GM19324 (cell line): ENCODE data around the gene USP11.

ENCODE experiments used
- ATAC-seq: cut with Tn5 transposase; IDR thresholded peaks from one replicate; pipeline ENCODE4 v1.9.1; 2021; ENCODE audit warnings: mild to moderate bottlenecking, moderate library complexity; ENCODE audit not compliant: unreplicated experiment, low FRiP score

Gene USP11

DNA sequence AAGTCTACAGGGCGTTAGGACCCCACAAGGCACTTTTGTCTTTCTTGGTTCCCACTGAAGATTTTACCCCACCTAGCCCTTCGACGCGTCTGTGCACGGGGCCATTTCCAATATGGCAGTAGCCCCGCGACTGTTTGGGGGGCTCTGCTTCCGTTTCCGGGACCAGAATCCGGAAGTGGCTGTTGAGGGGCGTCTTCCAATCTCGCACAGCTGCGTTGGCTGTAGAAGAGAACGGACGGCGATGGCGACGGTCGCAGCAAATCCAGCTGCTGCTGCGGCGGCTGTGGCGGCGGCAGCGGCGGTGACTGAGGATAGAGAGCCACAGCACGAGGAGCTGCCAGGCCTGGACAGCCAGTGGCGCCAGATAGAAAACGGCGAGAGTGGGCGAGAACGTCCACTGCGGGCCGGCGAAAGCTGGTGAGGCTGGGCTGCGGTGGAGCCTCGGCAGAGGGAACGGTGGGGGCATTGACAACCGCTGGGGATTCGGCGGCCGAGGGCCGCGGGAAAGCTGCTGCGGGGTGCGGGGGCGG lies at the start of gene USP11:
TSS of gene USP11 (plus strand) at position 207 of the 530 bp plus-strand sequence. CDS start at position 242, 35 bp downstream.
- peak; percentile 9 for ATAC-seq

DNA sequence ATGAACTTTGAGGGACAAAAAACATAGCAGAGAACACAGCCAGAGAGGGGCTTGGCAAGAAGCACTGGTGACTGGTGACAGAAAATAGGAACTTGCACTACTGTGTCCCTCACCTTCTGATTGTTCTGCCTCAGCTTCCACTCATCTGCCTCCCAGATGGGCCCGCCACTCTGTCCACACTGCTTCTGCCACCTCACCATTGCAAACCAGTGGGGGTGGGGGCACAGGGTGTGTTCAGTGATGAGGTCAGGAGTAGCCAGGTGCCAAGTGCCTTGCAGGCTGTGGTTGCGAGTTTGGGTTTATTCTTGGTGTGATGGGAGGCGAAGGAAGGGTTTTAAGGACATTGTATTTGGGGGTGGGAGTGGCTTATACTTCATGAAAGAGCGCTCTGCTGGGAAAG lies 48.3 kb upstream of the USP11 start:
- no peak for ATAC-seq

DNA sequence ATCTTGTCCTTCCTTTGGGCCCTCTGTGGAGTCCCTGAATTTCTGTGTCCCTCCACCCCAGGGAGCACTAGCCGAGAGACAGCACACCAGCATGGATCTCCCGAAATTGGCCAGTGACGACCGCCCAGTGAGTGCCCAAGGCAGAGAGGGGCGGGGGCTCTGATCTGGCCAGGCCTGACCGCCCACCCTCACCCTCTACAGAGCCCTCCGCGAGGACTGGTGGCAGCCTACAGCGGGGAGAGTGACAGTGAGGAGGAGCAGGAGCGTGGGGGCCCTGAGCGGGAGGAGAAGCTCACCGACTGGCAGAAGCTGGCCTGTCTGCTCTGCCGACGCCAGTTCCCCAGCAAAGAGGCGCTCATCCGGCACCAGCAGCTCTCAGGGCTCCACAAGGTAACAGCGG lies 47.6 kb upstream of the USP11 start:
- ATAC-seq, result no peak

DNA sequence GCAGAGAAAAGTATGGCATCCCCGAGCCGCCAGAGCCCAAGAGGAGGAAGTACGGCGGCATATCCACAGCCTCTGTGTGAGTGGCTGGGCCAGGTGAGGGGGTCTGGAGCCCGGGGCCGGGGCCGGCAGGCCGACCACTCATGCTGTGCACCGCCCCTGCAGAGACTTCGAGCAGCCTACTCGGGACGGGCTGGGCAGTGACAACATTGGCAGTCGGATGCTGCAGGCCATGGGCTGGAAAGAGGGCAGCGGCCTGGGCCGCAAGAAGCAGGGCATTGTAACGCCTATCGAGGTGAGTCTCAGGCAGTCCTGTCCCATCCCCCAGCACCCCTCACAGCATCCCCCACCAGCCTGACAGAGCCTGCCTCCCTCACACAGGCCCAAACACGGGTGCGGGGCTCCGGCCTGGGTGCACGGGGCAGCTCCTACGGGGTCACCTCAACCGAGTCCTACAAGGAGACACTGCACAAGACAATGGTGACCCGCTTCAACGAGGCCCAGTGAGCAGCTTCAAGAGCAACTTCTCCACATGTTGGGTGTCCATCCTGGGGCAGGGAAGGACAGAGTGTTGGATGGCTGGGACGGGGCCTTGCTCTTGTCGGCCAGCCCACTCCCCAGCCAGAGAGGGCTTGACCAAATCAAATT lies 46.6 kb upstream of the USP11 start:
- ATAC-seq, result no peak

DNA sequence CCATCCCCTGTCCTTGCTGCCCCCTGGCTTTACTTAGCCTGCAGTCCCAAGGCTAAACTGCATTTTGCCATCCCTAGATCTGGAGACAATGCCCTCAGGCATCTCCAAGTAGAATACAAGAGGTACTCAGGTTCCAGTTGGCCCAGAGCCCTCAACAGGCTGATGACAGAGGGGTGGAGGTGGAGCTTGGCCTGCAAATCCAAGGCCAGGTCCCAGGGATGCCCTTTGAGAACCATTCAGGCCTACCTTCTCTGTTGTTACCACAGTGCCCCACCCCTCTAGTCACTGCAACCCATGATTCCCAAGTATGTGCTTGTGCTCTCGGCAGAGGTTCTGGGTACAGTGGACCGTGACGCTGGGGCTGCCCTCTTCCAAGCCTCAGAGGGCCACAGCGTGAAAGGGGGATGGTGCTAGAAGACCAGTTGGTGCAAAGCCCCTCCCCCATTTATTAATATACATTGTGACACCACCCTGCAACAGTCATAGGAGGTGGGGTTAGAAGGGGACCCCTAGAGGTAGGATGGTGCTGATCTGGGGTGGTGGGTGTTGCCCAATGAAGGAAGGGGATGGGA lies 45.6 kb upstream of the USP11 start:
- no peak for ATAC-seq

- no peak for ATAC-seq
Observed at GRCh38 chrX:47189906-47190305, 42.9 kb upstream of the USP11 start.

- ATAC-seq, result peak; percentile 58
Observed at GRCh38 chrX:47190445-47191269, 42.2 kb upstream of the USP11 start.

GRCh38 chrX:47191331-47191730 lies 41.5 kb upstream of the USP11 start:
- no peak for ATAC-seq

DNA sequence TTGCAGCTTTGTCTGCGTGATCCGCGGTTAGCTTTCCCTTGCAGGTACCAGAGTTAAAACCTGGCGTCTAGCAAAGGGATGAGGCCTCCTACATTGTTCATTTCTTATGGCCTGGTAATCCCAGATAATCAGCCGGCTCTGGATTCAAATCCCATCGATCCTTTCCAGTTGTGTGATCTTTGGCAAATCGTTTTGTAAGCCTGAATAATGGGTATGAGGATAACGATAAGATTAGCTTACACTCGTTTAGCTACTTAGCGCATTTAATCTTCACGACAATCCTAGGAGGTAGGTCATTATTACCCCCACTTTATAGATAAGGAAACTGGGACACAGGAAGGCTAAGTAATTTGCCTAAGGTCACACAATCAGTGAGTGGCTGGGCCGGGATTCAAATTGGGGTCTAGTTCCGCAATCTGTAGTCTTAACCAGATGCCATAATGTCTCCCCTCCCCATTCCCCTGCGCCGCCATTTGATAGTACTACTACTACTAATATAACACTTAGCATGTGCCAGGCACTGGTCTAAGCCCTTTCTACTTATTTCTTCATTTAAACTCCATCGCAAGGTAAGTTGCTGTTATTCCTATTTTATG lies 40.9 kb upstream of the USP11 start:
- no peak for ATAC-seq

DNA sequence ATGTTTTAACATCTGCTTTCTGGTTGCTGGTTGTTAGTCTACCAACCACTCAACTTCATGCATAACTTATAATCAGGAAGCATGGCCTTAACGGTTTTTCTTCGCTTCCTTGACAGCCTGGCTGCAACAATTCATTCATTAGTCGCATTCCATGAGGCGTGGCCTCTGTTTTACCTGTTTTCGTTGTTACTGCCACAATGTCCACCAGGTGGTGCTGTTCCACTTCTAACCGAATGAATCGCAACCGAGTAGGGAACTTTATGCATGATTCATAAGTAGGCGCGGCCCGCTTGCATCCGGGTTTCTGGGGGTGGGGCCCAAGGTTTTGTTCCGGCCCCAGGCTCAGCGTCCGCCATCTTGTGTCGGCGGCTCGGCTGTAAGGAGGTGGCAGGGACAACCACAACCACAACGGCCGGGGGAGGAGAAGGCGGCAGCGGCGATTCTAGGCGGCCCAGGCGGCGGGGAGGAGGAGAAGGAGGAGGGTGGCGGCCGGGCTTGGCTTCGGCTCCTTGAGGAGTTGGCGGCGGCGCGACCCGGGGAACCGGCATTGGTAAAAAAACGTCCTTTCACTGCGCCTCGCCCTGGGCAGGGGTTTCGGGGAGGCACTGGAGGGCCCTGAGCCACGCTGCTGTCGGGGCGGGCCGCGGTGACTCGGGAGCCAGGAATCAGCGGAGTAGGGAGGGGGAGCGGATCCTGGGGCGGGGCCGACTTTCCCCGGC lies 39.2 kb upstream of the USP11 start, which contains the start of gene UBA1:
TSS of gene UBA1 (plus strand) at position 355 of the 719 bp plus-strand sequence. CDS start 4,974 bp downstream, outside the sequence.
- peak; percentile 81 for ATAC-seq

DNA sequence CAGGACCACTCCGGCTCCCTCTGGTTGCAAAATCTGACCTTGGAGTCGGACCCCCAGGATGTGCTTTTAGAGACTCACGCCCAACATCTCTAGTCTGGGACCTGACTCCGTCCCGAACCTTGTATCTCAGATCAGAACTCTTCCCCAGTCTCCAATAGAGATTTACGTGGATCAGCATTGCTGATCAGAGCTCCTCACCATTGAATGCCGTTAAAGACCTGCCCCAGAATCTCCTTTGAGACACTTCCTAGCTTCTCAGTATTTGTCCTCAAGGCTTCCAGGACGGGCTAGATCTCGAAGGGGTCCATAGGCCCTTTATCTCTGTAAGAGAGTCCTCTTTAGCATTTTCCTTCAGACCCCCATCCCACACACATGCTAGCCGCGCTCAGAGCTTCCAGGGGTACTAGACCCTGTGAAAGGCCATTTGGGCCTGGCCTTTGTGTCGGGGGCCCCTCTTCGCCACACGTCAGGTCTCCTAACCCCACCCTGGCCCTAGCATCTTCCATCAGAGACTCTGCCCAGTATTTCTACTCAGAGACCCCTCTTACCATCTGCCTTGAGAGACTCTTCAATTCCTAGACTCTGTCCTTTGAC lies 38.5 kb upstream of the USP11 start:
- ATAC-seq, result no peak

GRCh38 chrX:47196098-47196497 lies 36.7 kb upstream of the USP11 start:
- ATAC-seq, result no peak

DNA sequence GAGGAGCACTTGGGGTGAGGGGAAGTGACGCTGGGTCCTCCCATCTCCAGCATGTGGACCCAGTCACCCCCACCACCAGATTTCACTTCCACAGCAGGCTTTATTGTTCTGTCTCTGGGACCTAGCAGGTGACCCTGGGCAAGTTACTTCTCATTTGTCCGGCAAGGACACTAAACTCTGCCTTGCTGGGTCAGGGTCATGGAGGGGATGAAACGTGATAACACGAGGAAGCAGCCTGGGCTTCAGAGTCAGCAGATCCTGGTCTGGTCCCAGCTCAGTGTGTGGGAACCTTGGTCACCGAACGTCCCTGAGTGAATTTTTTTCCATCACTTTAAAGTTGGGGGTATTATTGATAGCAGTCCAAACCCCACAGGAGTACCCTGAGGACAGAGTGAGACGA lies 35.3 kb upstream of the USP11 start:
- no peak for ATAC-seq

DNA sequence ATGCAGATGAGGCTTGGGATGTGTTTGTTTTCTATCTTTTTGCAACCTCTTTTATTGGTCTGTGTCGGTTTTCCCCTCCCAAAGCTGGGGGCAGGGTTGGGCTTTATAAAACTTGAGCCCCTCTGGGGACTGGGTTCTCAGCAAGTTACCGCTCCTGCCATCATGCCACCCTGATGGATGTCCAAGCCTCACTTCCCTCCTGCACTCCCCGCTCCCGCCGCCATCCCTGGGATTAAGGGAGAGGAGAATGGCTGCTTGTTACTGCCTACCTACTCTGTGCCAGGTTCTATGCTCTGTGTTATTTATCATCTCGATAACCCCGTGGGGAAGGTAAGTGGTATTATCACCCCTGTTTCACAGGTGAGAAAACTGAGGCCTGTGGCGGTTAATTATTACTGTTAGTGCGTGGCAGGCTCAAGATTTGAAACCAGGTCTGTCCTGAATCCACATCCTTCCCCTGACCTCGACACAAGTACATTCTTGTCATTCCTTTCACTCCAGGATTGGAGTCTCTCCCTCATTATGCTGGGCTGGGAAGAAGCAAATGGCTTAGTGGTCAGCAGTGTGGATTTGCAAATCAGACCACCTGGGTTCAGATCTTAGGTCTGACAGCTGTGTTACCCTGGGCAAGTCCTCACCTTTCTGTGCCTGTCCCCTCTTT lies 34.7 kb upstream of the USP11 start:
- no peak for ATAC-seq

- ATAC-seq, result no peak
Observed at GRCh38 chrX:47198687-47199080, 34.1 kb upstream of the USP11 start.

- no peak for ATAC-seq
Observed at GRCh38 chrX:47199286-47199685, 33.5 kb upstream of the USP11 start.

- ATAC-seq, result no peak
Observed at GRCh38 chrX:47200385-47201150, 32.2 kb upstream of the USP11 start.

DNA sequence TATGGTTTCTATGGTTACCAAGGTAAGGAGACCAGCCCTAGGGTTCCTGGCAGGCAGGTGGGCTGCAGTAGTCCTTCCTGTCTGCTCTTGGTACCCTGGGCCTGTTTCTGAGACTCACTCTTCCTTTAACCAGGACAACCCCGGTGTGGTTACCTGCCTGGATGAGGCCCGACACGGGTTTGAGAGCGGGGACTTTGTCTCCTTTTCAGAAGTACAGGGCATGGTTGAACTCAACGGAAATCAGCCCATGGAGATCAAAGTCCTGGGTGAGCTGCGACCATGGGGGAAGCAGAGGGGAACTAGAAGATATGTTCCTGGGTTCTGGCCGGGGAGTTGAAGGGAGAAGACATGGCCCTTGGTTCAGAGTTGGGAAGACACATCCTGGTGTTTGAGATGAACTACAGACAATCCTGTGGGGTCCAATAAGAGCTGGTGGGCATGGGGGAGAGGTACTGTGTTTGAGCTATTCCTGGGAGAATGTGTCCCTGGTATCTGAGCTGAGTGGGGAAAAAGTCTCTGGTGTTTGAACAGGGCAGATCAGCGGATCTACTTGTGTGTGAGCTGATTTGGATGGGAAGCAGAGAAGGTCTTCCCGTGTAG lies 31.4 kb upstream of the USP11 start:
- no peak for ATAC-seq
